ENCODE data around the gene SLC22A6.

SLC22A6 gene

GRCh38 chr11:62984451-62984991 is at the start of gene SLC22A6:
Gene SLC22A6 (minus strand): TSS chr11:62984967. CDS start chr11:62984690, 277 bp downstream.
- no peak within 1 kb of the TSS for H3K4me3 ChIP-seq (ENCODE audit: low read depth, low read length)

- H3K4me3 ChIP-seq (ENCODE audit: low read depth, low read length) = no peak overlapping the region
Observed at GRCh38 chr11:63032457-63032856, 47.7 kb upstream of the SLC22A6 start.

DNA sequence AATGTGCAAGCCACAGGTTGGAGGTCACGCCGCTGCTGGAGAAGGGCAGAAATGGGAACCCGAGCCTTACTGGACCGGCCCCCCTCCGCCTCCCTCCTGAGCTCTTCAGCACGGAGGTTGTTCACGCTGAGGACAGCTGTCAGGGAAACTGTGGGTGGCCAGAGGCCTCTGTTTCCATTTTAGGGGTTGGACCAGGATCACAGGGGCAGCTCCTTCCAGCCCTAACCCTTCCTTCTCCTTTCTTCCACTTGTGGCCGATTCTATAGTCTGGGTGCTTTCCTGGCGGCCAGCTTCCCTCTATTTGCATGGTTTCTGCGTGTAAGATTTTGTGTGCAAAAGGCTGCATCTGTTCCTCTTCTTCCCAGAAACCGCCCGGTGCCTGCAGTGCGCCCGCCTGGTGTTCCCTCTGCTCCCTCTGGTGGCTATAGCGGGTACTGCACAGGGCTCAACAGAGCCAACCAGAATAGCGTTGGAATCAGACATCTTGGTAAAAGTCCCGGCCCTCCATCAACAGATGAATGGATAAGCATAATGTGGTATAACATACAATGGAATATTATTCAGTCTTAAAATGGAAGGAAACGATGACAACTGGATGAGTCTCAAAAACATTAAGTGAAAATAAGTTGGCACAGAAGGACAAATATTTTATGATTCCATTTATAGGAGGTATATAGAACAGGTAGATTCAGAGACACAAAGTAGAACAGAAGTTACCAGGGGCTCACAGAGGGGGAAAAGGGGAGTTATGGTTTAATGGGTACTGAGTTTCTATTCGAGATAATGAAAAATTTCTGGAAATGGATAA is 39.3 kb upstream of the SLC22A6 start:
- no peak overlapping the region for H3K4me3 ChIP-seq (ENCODE audit: low read depth, low read length)

DNA sequence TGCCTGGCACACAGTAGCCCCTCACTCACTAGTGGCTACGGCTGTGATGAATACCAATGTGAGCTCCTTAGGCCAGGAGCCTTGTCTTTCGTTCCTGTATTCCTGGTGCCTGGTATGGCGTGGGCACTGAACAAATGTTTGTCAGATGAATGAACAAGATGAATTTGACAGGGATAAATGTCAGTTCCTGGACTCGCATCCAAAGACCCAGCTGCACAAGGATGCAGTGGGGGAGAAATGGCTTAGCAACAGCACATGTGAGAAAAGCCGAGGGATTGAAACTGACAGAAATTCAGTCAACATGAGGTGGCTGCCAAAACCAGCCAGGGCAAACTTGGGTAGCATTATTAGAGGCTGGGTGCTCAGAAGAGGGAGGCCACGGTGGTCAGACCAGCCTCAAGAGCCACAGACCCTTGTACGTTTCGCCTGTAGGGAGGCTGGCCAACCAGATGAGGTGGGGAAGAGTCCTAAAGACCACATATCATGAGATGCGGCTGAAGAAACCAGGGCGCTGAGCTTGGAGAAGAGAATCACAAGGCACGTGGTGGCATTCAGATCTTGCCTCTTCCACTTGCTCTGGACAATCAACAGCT is 38.6 kb upstream of the SLC22A6 start:
- no peak overlapping the region for H3K4me3 ChIP-seq (ENCODE audit: low read depth, low read length)

DNA sequence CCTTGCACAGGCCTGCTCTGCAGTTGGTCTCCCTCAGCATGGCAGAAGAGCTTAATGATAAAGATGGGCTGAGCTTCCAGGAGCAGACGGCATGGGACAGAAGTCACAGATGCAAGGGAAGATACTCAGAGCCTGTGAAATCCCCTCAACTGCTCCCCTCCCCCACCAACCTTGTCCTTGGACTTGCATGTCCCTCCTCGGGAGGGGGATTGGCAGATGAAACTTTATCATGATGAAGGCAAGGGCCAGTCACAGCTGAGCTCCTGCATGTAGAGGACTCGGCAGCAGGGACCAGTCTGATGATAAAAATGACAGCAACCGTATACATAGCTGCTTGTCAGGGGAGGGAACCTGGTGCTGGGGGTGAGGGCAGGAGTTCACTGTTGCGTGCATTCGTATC is 37.7 kb upstream of the SLC22A6 start:
- H3K4me3 ChIP-seq (ENCODE audit: low read depth, low read length) = no peak overlapping the region

DNA sequence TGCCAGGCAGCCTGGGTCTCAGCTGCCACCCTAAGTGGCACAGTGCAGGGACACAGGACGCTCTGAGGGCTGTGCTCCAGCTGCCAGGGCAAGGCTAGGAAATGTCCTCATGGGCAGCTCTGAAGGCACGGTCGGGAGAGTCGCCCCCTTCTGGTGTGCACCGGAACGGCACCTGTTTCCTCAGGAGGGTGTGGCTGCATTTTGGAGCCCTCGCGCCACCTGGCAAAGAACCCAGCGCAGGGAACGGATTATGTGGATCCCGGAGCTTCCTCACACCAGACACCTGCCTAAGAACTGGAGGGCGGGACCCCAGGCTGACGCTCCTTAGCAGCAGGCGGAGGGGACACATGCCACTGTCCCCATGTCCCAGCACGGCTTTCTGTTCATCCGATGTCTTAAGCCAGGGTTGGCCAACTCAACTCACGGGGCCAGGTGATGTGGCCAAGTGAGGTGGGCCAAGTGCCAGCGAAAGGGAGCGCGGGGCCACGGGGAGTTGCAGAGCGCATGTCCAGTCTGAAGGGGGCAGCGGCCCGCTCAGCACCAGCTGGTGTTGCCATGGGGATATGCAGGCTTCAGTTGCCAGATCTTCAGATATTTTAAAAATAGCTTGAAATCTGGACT is 36.0 kb upstream of the SLC22A6 start:
- no peak overlapping the region for H3K4me3 ChIP-seq (ENCODE audit: low read depth, low read length)

DNA sequence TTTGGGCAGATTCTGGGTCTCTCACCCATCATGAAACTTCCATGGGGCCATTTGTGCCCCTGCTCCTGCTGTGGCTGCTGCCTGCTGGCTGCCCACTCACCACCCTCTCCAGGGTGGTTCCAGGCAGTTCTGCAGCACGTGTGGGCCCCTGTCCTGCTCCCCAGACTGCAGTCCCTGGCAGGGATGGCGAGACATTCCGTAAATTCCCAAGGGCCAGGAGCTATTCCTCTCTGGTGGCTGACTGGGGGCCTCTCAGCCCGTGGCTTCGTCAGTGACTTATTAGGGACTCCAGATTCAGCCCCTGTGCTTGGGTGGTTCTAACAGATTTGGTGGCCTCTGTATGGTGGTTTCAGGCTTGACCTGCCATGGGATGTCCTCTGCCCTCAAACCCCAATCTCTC is 34.7 kb upstream of the SLC22A6 start:
- H3K4me3 ChIP-seq (ENCODE audit: low read depth, low read length) = no peak overlapping the region

DNA sequence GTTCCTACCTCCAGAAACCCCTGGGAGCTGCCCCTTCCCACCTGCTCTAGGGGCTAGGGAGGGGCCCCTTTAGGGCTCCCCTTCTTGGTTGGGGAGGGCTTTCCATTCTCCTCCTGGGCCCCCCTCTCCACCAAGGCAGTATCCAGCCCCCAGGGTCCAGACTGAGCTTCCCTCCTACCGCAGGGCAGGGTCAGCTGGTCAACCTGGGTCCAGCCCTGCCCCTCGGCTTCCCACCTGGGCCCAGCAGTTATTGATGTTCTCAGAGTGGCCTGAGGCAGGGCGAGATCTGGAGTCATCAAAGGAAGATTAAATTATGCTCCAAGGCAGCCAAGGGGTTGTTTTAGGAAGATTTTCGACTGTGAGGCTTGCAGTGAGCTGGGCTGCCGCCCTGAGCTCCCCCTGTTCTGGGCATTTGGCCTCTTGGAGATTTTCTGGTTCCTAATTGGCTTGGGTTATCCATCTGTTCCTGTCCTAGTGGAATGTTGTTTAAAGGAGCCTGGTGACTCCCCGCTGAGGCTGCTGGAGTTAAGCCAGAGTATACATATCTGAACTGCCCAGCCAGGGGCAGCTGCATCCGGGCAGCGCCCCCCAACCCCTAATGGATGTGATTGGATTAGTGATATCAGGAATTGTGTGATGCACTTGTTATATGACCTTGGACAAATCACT is 32.7 kb upstream of the SLC22A6 start:
- no peak overlapping the region for H3K4me3 ChIP-seq (ENCODE audit: low read depth, low read length)

DNA sequence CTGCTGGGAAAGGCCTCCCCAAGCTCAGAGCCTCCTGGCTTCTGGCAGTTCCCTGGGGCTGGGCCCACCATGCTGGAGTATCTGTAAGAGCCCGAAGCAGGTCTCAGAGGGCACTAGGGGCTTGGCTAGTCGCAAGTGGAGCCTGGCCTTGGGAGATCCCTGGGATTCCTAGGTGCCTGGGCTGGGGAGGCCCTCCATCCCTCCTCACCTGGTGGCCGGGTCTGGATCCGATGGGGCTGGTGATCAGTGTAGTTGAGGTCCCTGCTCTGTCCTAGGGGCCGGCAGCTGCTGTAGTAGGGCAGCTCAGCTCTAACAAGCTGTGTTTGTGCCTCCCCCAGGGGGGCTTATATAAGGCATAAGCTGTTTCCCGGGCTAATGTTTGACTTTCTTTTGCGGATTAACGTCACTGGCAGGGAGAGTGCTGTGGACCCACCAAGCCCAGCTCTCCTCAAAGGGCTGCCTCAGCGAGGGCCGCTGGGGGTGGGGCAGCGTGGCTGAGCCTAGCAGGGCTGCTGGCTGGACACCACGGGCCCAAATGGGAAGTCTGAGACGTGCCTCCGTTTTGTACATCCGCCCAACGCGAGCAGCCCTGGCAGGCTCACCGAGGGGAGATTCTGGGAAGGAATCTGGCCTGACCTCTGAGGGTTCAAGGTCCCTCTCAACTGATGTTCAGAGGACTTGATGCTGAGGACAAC is 30.9 kb upstream of the SLC22A6 start, which contains the start of gene SLC22A8:
Gene SLC22A8 (minus strand): TSS at position 321 of the 695 bp plus-strand sequence. CDS start 883 bp downstream, outside the sequence.
- no peak within 1 kb of the TSS for H3K4me3 ChIP-seq (ENCODE audit: low read depth, low read length)

DNA sequence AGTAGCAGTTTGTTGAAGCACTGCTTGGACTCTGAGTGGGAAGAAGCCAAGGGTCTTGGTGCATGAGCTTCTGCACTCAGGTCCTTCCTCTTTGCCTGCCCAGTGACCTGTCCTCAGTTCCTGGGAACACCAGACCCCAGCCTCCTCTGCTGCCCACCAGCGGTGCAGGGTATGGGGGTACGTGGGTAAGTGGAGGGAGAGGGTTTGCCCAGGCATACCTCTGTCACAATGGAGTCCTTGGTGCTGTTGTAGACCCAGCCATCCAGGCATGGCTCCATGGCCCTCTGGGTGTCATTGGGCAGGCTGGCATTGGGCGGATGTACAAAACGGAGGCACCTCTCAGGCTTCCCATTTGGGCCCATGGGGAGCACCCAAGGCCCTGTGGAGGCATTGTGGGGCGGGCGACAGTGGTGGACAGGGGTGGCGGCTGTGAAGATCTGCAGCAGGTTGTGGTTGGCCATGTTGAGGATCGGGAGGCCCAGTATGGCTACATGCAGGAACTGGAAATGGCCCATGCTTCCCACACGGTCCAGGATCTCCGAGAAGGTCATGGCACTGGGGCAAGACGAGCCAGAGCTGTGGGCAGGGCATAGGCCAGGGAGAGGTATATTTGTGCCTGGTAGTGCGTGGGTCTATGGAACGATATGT is 29.8 kb upstream of the SLC22A6 start:
- H3K4me3 ChIP-seq (ENCODE audit: low read depth, low read length) = no peak overlapping the region

DNA sequence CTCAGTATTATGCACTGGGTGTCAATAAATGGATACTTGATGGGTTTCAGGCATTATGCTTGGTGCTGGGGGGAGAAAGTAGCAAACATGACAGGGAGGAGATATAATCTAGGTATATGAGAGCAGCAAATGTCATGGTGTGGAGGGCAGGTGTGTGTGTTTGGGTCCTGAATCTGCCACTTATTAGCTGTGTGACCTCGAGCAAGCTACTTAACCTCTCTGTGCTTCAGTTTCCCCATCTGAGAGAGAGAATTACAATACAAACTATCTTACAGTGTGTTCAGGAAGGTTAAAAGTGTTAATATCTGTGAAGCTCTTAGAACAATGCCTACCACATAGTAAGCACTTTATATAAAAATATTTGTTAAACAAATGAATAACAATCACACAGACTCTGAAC is 28.1 kb upstream of the SLC22A6 start:
- no peak overlapping the region for H3K4me3 ChIP-seq (ENCODE audit: low read depth, low read length)

DNA sequence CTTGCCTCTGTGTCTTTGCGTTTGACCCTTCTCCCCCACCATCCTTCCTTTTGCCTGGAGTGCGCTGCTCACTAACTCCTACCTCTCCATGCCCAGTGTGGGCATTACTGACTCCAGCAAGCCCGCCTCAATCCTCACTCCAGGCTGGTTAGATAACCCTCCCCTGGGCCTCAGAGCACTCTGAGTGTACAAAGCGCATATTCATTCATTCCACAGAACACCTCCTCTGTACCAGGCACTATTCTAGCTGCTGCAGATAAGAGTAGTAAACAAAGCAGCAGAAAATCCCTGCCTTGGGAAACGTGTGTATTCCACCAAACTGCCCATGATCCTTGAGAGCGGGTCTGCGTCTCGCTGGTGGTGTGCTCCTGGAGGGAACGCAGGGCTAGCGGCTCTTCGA is 27.7 kb upstream of the SLC22A6 start:
- no peak overlapping the region for H3K4me3 ChIP-seq (ENCODE audit: low read depth, low read length)

- no peak overlapping the region for H3K4me3 ChIP-seq (ENCODE audit: low read depth, low read length)
Observed at GRCh38 chr11:63010934-63011439, 26.2 kb upstream of the SLC22A6 start.

GRCh38 chr11:63007920-63008319 is 23.2 kb upstream of the SLC22A6 start:
- H3K4me3 ChIP-seq (ENCODE audit: low read depth, low read length) = no peak overlapping the region

- no peak overlapping the region for H3K4me3 ChIP-seq (ENCODE audit: low read depth, low read length)
Observed at GRCh38 chr11:63001456-63001855, 16.7 kb upstream of the SLC22A6 start.

DNA sequence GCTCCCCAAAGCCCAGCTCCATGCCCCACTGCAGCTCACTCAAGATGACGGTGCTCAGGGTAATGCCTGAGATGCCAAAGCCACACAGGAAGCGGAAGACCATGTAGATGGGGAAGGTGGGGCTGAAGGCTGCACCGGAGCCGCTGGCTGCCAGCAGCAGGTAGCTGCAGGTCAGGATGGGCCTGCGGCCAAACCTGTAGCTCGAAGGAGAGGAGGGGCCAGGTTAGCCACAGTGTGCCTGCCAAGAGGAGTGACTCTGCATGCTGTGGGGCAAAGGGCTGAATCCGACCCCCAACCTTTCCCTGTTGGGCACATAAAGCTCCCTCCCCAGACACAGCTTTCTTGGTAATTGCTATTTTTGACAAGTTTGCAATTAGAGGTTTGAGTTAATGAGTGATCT is 14.9 kb upstream of the SLC22A6 start:
- no peak overlapping the region for H3K4me3 ChIP-seq (ENCODE audit: low read depth, low read length)

DNA sequence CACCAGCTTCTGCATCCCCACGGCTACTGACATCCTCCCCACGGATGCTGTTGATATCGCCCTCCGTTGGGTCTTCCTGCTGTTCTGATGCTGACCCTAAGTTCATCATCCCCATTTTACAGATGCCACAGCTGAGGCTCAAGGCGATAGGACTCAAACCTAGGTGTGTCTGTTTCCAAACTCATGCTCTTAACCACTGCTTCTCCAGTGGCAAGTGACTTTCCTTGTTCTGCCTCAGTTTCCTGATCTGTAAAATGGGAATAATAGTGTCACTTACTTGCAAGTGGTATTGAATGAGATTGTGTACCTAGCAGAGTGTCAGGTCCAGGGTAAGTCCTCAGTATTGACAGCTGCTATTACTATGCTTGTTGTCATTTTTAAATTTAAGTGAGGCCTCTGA is 14.4 kb upstream of the SLC22A6 start:
- no peak overlapping the region for H3K4me3 ChIP-seq (ENCODE audit: low read depth, low read length)

DNA sequence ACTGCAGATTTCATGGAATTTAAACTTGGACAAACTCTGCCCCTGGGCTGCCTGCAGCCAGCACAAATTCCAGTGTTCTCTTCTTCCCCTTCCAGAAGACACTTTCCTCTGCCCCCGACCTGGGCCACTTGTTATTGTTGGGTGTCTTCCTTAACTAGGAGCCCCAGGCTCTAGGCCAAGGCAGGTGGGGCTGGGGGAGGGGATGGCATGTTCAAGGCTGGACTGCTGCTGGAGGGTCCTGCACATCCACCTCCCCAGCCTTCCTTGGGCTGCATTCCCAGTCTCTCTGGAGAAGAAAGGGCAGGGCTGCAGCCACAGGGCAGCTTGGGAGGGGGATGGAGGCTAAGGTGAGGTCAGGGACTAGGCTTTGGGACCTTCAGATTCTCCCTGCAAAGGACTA is 11.5 kb upstream of the SLC22A6 start:
- H3K4me3 ChIP-seq (ENCODE audit: low read depth, low read length) = no peak overlapping the region

DNA sequence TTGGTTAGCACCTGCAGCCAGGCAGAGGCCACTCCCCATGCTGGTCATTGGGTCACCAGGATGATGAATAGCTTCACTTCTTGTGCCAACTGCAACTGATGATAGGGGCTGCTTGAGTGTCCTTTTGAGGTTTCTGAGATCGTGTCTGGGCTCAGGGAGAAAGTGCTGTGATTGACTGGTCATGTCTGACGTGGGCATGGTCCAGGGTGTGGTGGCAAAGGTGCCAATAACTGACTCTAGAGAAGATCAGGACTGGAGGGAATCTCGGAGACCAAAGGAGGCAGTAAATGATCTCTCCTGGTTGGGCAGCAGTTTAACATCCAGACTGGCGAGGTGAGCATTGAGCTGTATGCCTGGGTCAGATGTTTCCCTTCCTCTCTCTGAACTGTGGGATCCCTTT is 10.0 kb upstream of the SLC22A6 start:
- no peak overlapping the region for H3K4me3 ChIP-seq (ENCODE audit: low read depth, low read length)

GRCh38 chr11:62988276-62988675 is 3.5 kb upstream of the SLC22A6 start:
- no peak overlapping the region for H3K4me3 ChIP-seq (ENCODE audit: low read depth, low read length)
